Transverse colon (tissue), 4 donors: ENCODE data around the gene PABPC3. TPM values are rescaled to one million over a fixed set of nuclear protein-coding genes. Genes with fewer than 3 reads are reported as not detected.
A peak's percentile ranks its signal among the peaks of the same experiment; 100 is the strongest.

ENCODE experiments used
- DNase-seq: peaks from one replicate; pipeline ENCODE4 v3.0.0-alpha.2; 2019
- H3K27ac ChIP-seq, 4 donors: fragments of 200-600 bp; sonication (generic); 2 replicates each; pipeline ENCODE4 v1.5.1; 2016 to 2018; ENCODE audit warnings: inconsistent platforms in 4 of 4
- H3K27me3 ChIP-seq: fragments of 200-600 bp; sonication (generic); 2 replicates; pipeline ENCODE4 v1.5.1; 2017; ENCODE audit warnings: inconsistent platforms
- H3K36me3 ChIP-seq, 4 donors: fragments of 200-600 bp; sonication (generic); 2 replicates each; pipeline ENCODE4 v1.5.1; 2017 to 2019; ENCODE audit warnings: inconsistent platforms in 4 of 4
- H3K4me1 ChIP-seq, 4 donors: fragments of 200-600 bp; sonication (generic); 2 replicates each; pipeline ENCODE4 v1.5.1; 2017 to 2020; ENCODE audit warnings: inconsistent platforms in 4 of 4
- H3K4me3 ChIP-seq, 4 donors: fragments of 200-600 bp; sonication (generic); 1 replicate in 1 of 4; 2 replicates in 3 of 4; pipeline versions ENCODE4 v1.5.1 to v1.6.1; 2017 to 2019; ENCODE audit warnings: inconsistent platforms in 4 of 4
- H3K9me3 ChIP-seq, 2 donors: fragments of 200-600 bp; sonication (generic); 2 replicates each; pipeline ENCODE4 v1.5.1; 2017 to 2019; ENCODE audit warnings: inconsistent platforms in 2 of 2
- CTCF ChIP-seq, 5 experiments: fragments of 200-600 bp in 3 of 5; fragments of 450-650 bp in 2 of 5; sonication (generic) in 3 of 5; IDR thresholded peaks; 1 replicate in 2 of 5; 2 replicates in 3 of 5; pipeline ENCODE4 v1.5.1; 2016 to 2017; ENCODE audit warnings: antibody characterized with exemption in 5 of 5, inconsistent platforms in 3 of 5, mild to moderate bottlenecking in 2 of 5, moderate library complexity in 1 of 5
- EP300 ChIP-seq: sonication (generic); formaldehyde crosslinking; IDR thresholded peaks from one replicate; pipeline ENCODE4 v1.6.1; 2017; ENCODE audit warnings: antibody characterized with exemption, low read depth
- POLR2A ChIP-seq: fragments of 450-650 bp; IDR thresholded peaks from one replicate; pipeline ENCODE4 v1.6.1; 2016; ENCODE audit warnings: antibody characterized with exemption, mild to moderate bottlenecking, moderate library complexity
- POLR2AphosphoS5 ChIP-seq, 3 donors: sonication (generic); formaldehyde crosslinking; IDR thresholded peaks; one replicate each; pipeline ENCODE4 v1.6.1; 2016; ENCODE audit warnings: antibody characterized with exemption in 3 of 3
- WGBS, 2 donors: methylation state at CpG; one replicate each; pipeline ENCODE4 v1.1.5; 2018; ENCODE audit warnings: low coverage in 1 of 2; 5-methylcytosine and 5-hydroxymethylcytosine counted together
- in situ Hi-C, 4 donors: fragments of 200-750 bp; cut with MboI; loops; one replicate each; pipeline versions ENCODE4 v1.15.0 to v1.15.1; 2017; ENCODE audit warnings: low sequenced_read_pairs in 3 of 4, low pct_ligation_motif_present in 1 of 4, low pct_unique_long_range_greater_than_20kb in 1 of 4
- intact Hi-C: fragments of 100-400 bp; cut with DNase I; formaldehyde crosslinking; loops from one replicate; pipeline ENCODE4 v1.15.1; 2023; ENCODE audit warnings: low total_unique reads
- total RNA-seq, 4 donors: library from RNA; depleted of rRNA; stranded (reverse); fragments of >200 nt; gene quantifications; one replicate each; pipeline ENCODE4 v1.1.0, GENCODE V29; 2016

The PABPC3 gene
- total RNA-seq, 4 donors from 2014 or later = 0.14 to 0.20 TPM; not detected in 2

- in situ Hi-C loops = no loop called here
Observed at GRCh38 chr13:25111585-25111956, 15.6 kb downstream of the PABPC3 start.

GRCh38 chr13:25112695-25113255 lies 16.8 kb downstream of the PABPC3 start:
- no peak for DNase-seq
- WGBS, 2 donors = 53 to 75% methylated on average over 1 to 3 of the region's 3 CpGs
- H3K27me3 ChIP-seq = peaks cover 27% of the 10 kb centered on the region
- peaks cover 0 to 4% (median 0%) of the 10 kb centered on the region in 4 donors for H3K4me1 ChIP-seq
- no peaks in the 10 kb centered on the region for H3K36me3 ChIP-seq
- TF ChIP-seq CTCF (IDR thresholded peaks at IDR 0.05) = no peak
- no peak for TF ChIP-seq EP300
- no peak for TF ChIP-seq POLR2A
- no peak for TF ChIP-seq POLR2AphosphoS5 (IDR thresholded peaks at IDR 0.05)
- intact Hi-C loops (no loop called here), in situ Hi-C loops (no loop called here)
- no peak overlapping the region for H3K27ac ChIP-seq
- H3K9me3 ChIP-seq = no peaks in the 10 kb centered on the region
- no peak overlapping the region for H3K4me3 ChIP-seq

More at GRCh38 chr13:25111585-25111956, 15.6 kb downstream of the PABPC3 start:
- whole genome bisulfite sequencing, 2 donors = 50 to 51% methylated on average over 1 to 2 of the region's 2 CpGs
- H3K27me3 ChIP-seq = peaks cover 20% of the 10 kb centered on the region
- H3K9me3 ChIP-seq = no peaks in the 10 kb centered on the region
- H3K4me1 ChIP-seq = peaks cover 0 to 4% (median 0%) of the 10 kb centered on the region in 4 donors
- TF ChIP-seq POLR2A = no peak
- no peak for TF ChIP-seq EP300
- TF ChIP-seq POLR2AphosphoS5 (IDR thresholded peaks at IDR 0.05) = no peak
- TF ChIP-seq CTCF (IDR thresholded peaks at IDR 0.05) = no peak
- no peak overlapping the region for H3K4me3 ChIP-seq
- DNase-seq = no peak
- H3K27ac ChIP-seq = no peak overlapping the region
- intact Hi-C loops = no loop called here
- H3K36me3 ChIP-seq = no peaks in the 10 kb centered on the region

GRCh38 chr13:25114220-25114619 lies 18.3 kb downstream of the PABPC3 start:
- Histone ChIP-seq H3K9me3 (no peaks in the 10 kb centered on the region), H3K36me3 (no peaks in the 10 kb centered on the region), H3K27me3 (peaks cover 27% of the 10 kb centered on the region), H3K27ac (no peak overlapping the region), H3K4me3 (no peak overlapping the region), H3K4me1 (peaks cover 0 to 4% (median 0%) of the 10 kb centered on the region in 4 donors)
- intact Hi-C loops = no loop called here
- DNase-seq = peak; percentile 60
- in situ Hi-C loops = no loop called here
- TF ChIP-seq CTCF (IDR thresholded peaks at IDR 0.05) (peak; percentile 51 to 77 (median 64)), POLR2A (no peak), EP300 (no peak), POLR2AphosphoS5 (IDR thresholded peaks at IDR 0.05) (no peak)
- 30 to 60% methylated on average over 1 to 3 of the region's 3 CpGs for WGBS, 2 donors

- peaks cover 28% of the 10 kb centered on the region for H3K27me3 ChIP-seq
- no peak overlapping the region for H3K4me3 ChIP-seq
- TF ChIP-seq POLR2AphosphoS5 (IDR thresholded peaks at IDR 0.05) (no peak), EP300 (no peak), POLR2A (no peak), CTCF (IDR thresholded peaks at IDR 0.05) (no peak)
- no peaks in the 10 kb centered on the region for H3K36me3 ChIP-seq
- DNase-seq = no peak
- H3K9me3 ChIP-seq = no peaks in the 10 kb centered on the region
- intact Hi-C loops = no loop called here
- peaks cover 0 to 4% (median 0%) of the 10 kb centered on the region in 4 donors for H3K4me1 ChIP-seq
- in situ Hi-C loops = no loop called here
- H3K27ac ChIP-seq = no peak overlapping the region
- WGBS, 2 donors = 56 to 57% methylated on average over 1 to 3 of the region's 3 CpGs
Observed at GRCh38 chr13:25116044-25116443, 20.1 kb downstream of the PABPC3 start.
